HG02840 (cell line): ENCODE measurements around the gene DOCK4.

Experiments used
- ATAC-seq: cut with Tn5 transposase; IDR thresholded peaks from one replicate; pipeline ENCODE4 v1.9.1; 2021; ENCODE audit warnings: mild to moderate bottlenecking, moderate library complexity, moderate number of reproducible peaks; ENCODE audit not compliant: unreplicated experiment, low FRiP score

DOCK4 gene

GRCh38 chr7:111802194-111802772, 403.9 kb downstream of the DOCK4 start:
- no peak for ATAC-seq

GRCh38 chr7:111801277-111801676, 404.9 kb downstream of the DOCK4 start:
- no peak for ATAC-seq

DNA sequence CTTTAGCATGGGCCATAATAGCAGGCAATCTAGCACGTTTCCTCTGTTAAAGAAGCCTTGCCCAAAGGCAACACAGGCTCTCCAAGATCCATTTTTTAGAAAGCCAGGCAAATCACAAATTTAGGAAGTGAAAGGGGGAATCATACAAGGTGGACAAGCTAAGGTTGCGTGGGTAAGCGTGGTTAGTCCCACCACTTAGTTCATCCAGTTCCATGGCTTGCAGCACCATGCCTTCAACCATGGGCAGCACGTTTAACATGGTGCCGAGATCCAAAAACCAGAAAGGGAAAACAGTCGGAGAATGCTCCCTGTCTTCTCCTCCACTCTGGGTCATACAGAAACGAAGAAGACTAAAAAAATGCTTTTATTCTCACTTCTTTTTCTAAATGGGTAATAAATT, 409.5 kb downstream of the DOCK4 start:
- no peak for ATAC-seq

- no peak for ATAC-seq
Observed at GRCh38 chr7:111789870-111790269, 416.3 kb downstream of the DOCK4 start.

DNA sequence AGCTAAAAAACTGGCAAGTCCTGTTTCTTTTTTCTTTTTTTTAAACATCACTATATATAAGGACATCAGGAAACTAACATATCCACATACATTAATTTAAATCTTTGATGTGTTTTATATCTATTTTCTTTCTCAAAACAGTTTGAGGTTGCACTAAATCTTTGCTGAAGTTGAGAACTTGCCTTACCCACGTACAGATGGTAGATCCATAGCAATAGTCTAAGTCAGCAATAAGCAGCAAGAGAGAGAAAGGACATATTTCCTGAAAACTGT, 417.2 kb downstream of the DOCK4 start:
- ATAC-seq = no peak

- ATAC-seq = no peak
Observed at GRCh38 chr7:111788286-111789047, 417.7 kb downstream of the DOCK4 start.

- no peak for ATAC-seq
Observed at GRCh38 chr7:111787741-111788140, 418.5 kb downstream of the DOCK4 start.

DNA sequence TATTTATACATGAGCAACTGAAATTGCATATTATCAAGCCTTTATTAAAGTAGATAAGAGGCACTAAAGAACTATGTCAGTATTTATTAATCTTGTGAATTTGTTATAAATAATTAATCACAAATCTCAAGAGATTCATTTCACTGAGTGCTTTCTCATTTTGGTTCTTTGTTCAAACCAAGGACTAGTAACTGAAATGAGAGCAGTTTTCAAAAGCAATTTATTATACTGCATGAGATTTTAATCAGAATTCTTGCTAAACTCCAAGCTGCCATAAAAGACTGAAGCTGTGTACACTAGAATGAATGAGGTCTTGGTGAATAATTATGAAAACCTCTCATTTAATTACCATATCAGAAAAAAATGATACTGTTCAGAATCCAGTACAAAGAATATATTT, 419.1 kb downstream of the DOCK4 start:
- ATAC-seq = no peak

DNA sequence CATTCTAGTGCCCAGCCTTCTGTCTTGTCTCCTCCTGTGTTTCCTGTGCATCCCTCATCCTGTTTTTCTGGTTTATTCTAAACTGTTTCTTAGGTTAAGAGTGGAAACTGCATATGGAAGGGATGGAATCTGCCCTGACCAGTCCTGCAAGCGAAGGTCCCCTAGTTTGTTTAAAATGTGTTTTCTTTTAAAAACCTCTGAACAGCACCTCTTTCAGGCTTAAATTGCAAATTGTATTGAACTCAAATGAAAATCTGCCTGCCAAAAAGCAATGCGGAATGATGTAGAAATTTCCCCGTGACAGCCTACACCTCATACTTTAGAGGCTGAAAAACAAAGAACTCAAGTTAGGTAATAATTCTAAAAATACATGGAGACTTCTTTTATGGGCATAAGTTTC, 421.1 kb downstream of the DOCK4 start:
- no peak for ATAC-seq

DNA sequence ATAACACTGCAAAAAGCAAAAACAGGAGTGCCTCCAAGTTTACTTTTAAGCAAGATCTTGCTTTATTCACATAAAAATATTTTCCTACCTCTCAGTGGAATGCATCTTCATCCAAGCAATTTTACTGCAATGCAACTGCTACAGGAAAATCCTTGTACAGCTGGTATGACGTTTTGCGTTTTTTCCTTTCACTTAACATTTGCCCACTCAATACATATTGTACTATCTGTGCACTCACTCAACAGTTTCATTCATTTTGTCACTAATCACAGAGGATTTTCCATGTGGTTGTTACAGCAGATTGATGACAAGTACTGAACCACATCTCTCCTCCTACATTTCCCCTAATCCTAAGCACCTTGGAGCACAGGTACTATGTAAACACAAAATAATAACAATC, 421.9 kb downstream of the DOCK4 start:
- ATAC-seq = no peak

- no peak for ATAC-seq
Observed at GRCh38 chr7:111783854-111784253, 422.3 kb downstream of the DOCK4 start.

- no peak for ATAC-seq
Observed at GRCh38 chr7:111780527-111780926, 425.7 kb downstream of the DOCK4 start.

DNA sequence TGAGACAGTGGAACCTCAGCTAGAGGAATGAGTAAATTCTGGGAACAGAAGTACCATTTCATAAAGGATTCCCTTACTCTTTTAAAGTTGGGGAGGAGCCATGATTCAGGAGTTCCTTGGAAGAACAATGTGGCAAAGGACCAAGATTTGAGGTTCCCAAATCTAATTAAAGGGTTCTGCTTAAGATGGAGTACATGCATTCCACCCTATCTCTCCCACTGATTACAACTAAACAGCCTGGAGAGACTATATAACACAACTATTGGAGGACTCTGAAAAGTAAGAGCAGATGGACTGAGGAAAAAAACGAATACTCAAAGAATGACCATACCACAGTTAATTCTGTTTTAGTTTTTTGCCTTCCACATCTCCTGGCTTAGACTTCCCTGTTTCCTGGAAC, 431.0 kb downstream of the DOCK4 start:
- no peak for ATAC-seq

- ATAC-seq = no peak
Observed at GRCh38 chr7:111772716-111773115, 433.5 kb downstream of the DOCK4 start.

GRCh38 chr7:111771638-111772037, 434.6 kb downstream of the DOCK4 start:
- no peak for ATAC-seq

- no peak for ATAC-seq
Observed at GRCh38 chr7:111770116-111770515, 436.1 kb downstream of the DOCK4 start.

DNA sequence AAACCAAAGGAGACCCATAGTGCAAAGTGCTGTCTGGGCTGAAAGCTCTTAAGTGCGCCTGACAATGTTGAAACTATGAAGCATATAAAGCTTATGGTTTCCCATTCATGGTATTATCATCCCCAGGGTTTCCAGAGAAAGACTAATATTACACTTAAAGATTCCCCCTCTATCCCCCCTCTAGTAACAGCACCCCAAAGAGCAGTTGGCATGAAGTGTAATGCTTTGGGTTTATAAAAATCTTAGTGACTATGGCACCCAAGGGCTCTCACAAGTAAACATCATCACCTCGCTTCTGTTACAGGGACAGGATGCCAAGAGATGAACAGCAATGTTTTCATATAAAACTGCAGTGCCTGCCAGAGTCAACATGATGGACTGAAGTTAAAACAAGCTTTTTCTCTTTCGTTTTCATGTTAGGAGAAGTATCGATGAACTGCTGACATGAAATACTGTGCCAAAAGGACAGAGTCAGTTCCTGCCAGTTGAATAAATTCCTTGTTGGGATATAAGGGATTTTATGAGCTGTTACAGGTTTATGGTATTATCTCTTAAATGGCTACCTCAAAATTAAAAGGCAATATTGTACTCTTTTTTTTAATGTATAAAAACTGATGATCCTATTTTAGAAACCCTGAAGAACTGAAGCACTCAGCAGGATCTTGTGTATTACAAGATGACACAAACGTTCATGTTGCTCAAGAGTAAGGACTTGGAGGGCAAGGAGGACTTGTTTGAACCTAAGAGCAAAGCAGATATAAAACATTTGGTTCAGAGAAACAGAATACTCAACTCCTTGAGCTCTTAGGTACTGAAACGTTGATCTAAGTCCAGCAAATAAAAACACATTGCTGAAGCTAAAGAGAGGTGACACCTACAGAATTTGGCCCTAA, 440.2 kb downstream of the DOCK4 start:
- ATAC-seq = no peak

GRCh38 chr7:111763221-111763801, 442.9 kb downstream of the DOCK4 start:
- no peak for ATAC-seq

GRCh38 chr7:111762799-111763198, 443.4 kb downstream of the DOCK4 start:
- no peak for ATAC-seq

GRCh38 chr7:111762211-111762610, 444.0 kb downstream of the DOCK4 start:
- no peak for ATAC-seq

GRCh38 chr7:111760043-111760442, 446.2 kb downstream of the DOCK4 start:
- no peak for ATAC-seq
